ENCODE data around the gene WDR45. TPM values are rescaled to one million over a fixed set of nuclear protein-coding genes. Genes with fewer than 3 reads are reported as not detected.

Gene WDR45
- total and polyA plus RNA-seq, 7 donors, result 67.3 to 102 (median 85.7) TPM

GRCh38 chrX:49110417-49110816 is 30.7 kb upstream of the WDR45 start:
- no peak for DNase-seq
- intact Hi-C loops (cut with DNase I), result no loop called here

GRCh38 chrX:49108641-49109040 is 29.0 kb upstream of the WDR45 start:
- TF ChIP-seq CTCF (IDR thresholded peaks at IDR 0.05), result no peak
- Histone ChIP-seq H3K9me3 (no peaks in the 10 kb centered on the region), H3K36me3 (ENCODE audit: insufficient read depth in 1 of 2, low read depth in 1 of 2) (peaks cover 0 to 37% of the 10 kb centered on the region in 2 donors), H3K27me3 (ENCODE audit: insufficient read depth in 3 of 3, low read length in 2 of 3) (no peaks in the 10 kb centered on the region), H3K4me1 (no peaks in the 10 kb centered on the region), H3K27ac (no peak overlapping the region), H3K4me3 (no peak overlapping the region)
- ATAC-seq (no peak), DNase-seq (no peak)
- WGBS, 3 donors, result 58 to 67% (median 59%) methylated on average over 2 of the region's 2 CpGs
- intact Hi-C loops (cut with DNase I), result no loop called here

More at GRCh38 chrX:49110417-49110816, 30.7 kb upstream of the WDR45 start:
- WGBS, 3 donors, result 80 to 94% (median 92%) methylated on average over 3 of the region's 3 CpGs
- Histone ChIP-seq H3K27me3 (ENCODE audit: insufficient read depth in 3 of 3, low read length in 2 of 3) (no peaks in the 10 kb centered on the region), H3K9me3 (no peaks in the 10 kb centered on the region), H3K4me1 (no peaks in the 10 kb centered on the region), H3K27ac (no peak overlapping the region), H3K36me3 (ENCODE audit: insufficient read depth in 1 of 2, low read depth in 1 of 2) (peaks cover 0 to 54% of the 10 kb centered on the region in 2 donors), H3K4me3 (no peak overlapping the region)
- ATAC-seq, result no peak
- no peak for TF ChIP-seq CTCF (IDR thresholded peaks at IDR 0.05)

GRCh38 chrX:49106930-49107329 is 27.2 kb upstream of the WDR45 start:
- peak; percentile 37 for TF ChIP-seq CTCF (IDR thresholded peaks at IDR 0.05)
- Histone ChIP-seq H3K27ac (no peak overlapping the region), H3K9me3 (no peaks in the 10 kb centered on the region), H3K27me3 (ENCODE audit: insufficient read depth in 3 of 3, low read length in 2 of 3) (no peaks in the 10 kb centered on the region), H3K4me3 (no peak overlapping the region), H3K4me1 (no peaks in the 10 kb centered on the region), H3K36me3 (ENCODE audit: insufficient read depth in 1 of 2, low read depth in 1 of 2) (peaks cover 0 to 19% of the 10 kb centered on the region in 2 donors)
- intact Hi-C loops (cut with DNase I), result no loop called here
- ATAC-seq (peak; percentile 80 to 92 (median 86)), DNase-seq (peak in 1 of 2 donors; percentile 60)
- WGBS, 3 donors, result 36 to 41% (median 41%) methylated on average over 7 of the region's 7 CpGs

GRCh38 chrX:49106296-49106695 is 26.6 kb upstream of the WDR45 start:
- Histone ChIP-seq H3K36me3 (ENCODE audit: insufficient read depth in 1 of 2, low read depth in 1 of 2) (peaks cover 0 to 14% of the 10 kb centered on the region in 2 donors), H3K4me3 (no peak overlapping the region), H3K27me3 (ENCODE audit: insufficient read depth in 3 of 3, low read length in 2 of 3) (no peaks in the 10 kb centered on the region), H3K9me3 (no peaks in the 10 kb centered on the region), H3K27ac (no peak overlapping the region), H3K4me1 (no peaks in the 10 kb centered on the region)
- ATAC-seq, result no peak
- WGBS, 3 donors, result 85 to 98% (median 97%) methylated on average over 4 of the region's 4 CpGs
- TF ChIP-seq CTCF (IDR thresholded peaks at IDR 0.05), result no peak
- intact Hi-C loops (cut with DNase I), result no loop called here
- DNase-seq, result no peak

GRCh38 chrX:49103637-49104036 is 23.9 kb upstream of the WDR45 start:
- intact Hi-C loops (cut with DNase I), result no loop called here
- no peak for ATAC-seq
- DNase-seq, result no peak
- no peaks in the 10 kb centered on the region for H3K27me3 ChIP-seq (ENCODE audit: insufficient read depth in 3 of 3, low read length in 2 of 3)
- H3K36me3 ChIP-seq (ENCODE audit: insufficient read depth in 1 of 2, low read depth in 1 of 2), result peaks cover 0 to 5% of the 10 kb centered on the region in 2 donors
- no peak overlapping the region for H3K4me3 ChIP-seq
- no peaks in the 10 kb centered on the region for H3K9me3 ChIP-seq
- H3K27ac ChIP-seq, result no peak overlapping the region
- H3K4me1 ChIP-seq, result no peaks in the 10 kb centered on the region
- no peak for TF ChIP-seq CTCF (IDR thresholded peaks at IDR 0.05)
- 64 to 87% (median 73%) methylated on average over 2 to 3 of the region's 3 CpGs for WGBS, 3 donors

Data from psoas muscle (tissue), 8 donors.